ENCODE data around the gene FGD3.
A peak's percentile ranks its signal among the peaks of the same experiment; 100 is the strongest.

The FGD3 gene

GRCh38 chr9:93053781-93054331 lies 106.5 kb downstream of the FGD3 start:
- DNase-seq, result no peak

GRCh38 chr9:93054758-93055704 lies 107.7 kb downstream of the FGD3 start:
- no peak for DNase-seq

DNA sequence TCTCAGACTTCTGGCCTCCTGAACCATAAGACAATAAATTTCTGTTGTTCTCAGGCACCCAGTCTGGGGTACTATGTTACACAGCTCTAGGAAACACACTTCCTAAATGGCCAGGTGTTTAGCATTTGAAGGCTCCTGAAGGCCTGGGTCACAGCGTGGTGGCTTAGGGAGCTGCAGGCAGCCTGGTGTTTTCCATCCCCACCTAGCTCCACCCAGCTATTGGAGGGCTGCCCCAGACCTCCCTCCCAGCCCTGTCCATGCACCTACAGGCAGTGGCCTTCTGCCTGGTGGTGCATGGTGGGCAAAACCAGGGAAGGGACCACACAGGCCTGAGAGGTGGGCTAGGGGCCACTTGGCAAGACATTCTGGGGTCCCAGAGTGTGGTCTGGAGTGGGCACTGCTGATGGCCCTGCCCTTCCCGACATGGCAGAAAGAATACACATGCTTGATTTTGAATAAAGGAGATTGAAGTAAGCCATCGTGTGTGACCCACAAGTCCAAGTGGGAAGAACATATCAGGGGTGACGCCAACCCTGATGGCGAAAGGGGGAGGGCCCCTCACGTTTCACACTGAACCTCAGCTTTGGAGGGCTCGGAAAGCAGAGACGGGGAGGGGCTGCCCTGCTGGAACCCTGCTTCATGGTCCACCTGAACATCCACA lies 109.8 kb downstream of the FGD3 start:
- DNase-seq, result no peak

DNA sequence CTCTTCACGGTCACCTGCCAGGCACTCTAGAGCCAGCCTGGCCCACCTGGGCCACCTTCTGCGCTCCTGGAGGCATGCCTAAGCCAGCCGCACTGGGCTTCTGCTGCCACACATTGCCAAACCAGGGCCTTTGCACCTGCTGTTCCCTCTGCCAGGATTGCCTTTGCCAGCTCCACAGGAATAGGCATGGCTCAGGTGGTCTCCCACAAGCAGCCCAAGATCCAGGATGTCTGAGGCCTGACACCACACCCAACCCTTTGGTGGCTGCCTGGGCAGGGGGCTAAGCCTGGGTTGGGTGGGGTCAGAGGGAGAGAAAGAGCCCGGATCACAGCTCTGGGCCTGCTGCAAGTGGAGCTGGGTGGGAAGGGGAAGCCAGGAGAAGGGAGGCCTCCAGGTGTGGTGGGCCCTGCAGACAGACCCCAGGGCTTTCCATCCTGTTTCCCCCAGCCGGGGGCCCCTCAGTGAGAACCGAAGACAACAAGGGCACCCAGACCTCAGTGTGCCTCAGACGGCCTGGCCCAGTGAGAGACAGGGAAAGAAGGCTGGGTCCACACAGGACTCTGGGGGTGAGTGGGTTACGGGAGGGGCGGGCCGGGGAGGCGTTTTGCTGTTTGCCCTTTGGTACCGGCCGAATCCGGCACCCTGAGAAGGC lies 110.5 kb downstream of the FGD3 start:
- DNase-seq, result peak in 1 of 14 donors; percentile 26

GRCh38 chr9:93058355-93059010 lies 111.2 kb downstream of the FGD3 start, which contains the start of gene SUSD3:
SUSD3 (plus strand) TSS chr9:93058701; CDS start chr9:93058743, 42 bp downstream.
- DNase-seq, result peak in 3 of 14 donors; percentile 15 to 50 (median 23)

GRCh38 chr9:93059011-93059714 lies 111.8 kb downstream of the FGD3 start:
- DNase-seq, result peak in 2 of 14 donors; percentile 14 to 22

DNA sequence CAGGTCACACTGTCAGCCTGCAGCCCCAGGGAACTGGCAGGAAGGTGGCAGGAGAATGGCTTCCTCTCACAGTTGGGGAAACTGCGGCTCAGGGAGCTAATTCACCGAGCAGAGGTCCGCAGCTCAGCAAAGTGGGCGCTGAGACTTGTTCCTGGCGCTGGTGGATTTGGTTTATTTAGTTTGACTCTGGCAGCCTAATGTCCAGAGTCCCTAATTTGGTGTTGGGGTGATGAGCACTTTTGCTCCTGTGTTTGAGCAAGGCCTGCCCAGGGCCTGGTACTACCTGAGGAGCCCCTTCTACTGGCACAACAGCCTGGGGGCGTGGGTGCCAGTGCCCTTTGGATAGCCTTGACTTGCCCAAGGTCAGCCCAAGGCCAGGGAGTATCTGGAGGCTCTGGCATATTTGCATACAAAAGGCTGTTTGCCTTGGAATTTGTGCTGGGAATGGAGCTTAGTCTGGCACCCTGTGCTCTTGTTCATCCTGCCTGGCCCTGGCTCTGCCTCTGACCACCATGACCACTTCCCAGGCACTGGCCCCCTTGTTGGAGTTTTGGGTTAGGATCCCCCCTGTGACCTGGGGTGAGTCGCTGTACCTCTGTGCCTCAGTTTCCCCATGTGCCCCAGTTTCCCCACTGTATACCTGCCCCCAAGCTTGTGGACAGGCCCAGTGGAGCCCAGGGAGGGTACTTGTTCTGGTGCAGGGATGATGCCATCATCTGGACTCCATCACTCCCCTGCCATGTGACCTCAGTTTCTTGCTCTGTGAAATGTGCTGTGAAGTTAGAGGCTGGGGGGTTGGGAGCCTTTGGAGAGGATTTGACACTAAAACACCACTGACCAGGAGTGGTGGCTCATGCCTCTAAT lies 112.6 kb downstream of the FGD3 start:
- no peak for DNase-seq

DNA sequence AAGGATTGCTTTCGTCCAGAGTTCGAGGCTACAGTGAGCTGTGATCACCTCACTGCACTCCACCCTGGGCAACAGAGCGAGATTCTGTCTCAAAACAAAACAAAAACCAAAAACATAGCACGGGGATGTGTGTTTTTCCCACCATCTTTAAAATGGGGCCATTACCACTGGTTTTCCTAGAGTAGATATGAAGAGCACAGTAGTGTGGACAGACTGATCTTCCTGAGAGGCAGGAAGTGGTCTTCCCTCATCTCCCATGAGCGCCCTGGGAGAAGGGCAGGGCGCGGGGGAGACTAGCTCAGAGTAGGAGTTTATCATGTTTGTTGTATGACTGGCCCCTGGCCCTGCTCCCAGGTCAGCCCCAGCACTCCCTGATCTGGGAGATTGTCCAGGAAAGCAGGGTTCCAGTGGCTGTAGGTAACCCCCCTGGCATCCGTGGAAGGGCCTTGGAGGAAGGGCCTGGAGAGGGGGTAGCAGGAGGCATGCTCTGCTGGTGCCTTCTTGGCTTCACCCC lies 113.5 kb downstream of the FGD3 start:
- no peak for DNase-seq

- DNase-seq, result no peak
Observed at GRCh38 chr9:93061260-93061751, 114.0 kb downstream of the FGD3 start.

- DNase-seq, result no peak
Observed at GRCh38 chr9:93061791-93062763, 114.8 kb downstream of the FGD3 start.

DNA sequence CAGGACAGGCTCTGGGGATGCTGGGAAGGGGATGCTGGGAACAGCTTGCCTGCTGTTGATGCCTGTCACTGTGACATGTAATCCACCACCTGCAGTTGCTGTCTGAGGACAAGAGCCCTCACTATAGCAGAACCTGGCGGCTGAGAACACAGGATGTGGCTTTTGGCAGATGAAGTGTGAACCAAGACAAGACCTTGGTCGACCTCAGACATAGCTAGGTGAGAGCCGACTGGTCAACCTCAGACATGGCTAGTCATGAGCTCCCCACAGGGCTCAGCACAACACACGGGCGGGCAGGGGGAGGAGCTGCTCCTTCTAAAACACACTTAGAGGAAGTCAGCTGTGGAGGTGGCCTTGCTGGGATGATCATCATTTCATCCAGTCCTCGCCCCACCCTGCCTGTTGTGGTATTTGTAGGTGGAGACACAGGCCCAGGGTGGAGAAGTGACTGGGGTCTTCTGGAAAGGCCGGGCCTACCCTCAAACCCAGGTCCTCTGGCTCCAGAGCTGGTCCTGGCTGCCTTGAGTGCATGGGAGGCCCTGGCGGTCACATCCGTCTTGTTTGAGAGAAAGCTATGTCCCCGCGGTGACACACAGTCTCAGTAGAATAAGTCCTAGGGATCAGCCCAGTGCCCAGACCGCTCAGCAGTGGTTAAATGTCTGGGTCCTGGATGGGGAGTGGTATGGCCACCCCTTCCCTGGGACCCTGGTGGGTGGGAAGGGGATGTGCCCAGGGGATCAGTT lies 117.2 kb downstream of the FGD3 start:
- peak in 1 of 14 donors; percentile 23 for DNase-seq

DNA sequence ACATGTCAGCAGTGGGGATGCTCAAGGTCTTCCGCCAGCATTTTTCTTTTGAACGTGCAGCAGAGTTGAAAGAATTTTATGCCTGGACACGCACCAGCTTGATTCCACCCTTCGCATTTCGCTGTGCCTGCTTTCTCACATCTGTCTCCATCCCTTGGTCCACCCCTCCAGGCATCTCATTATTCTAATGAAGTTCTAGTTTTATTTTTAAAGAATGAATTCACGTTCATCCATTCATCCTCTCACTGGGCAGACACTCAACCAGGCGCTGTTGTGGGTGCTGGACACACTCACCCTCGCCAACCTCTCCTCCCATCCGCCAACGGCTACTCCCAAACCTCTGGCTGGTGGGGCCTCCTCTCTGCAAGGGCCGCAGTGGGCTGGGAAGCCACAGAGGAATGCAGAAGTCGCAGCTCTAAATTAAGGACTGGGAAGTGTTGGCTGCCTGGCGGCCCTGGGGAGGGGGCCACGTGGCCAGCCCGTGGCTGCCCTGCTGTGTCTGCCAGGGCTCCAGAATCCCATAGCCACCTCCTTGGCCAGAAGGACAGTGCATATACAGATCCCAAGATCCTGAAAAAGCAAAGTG lies 117.9 kb downstream of the FGD3 start:
- peak in 6 of 14 donors; percentile 23 to 62 (median 42) for DNase-seq

DNA sequence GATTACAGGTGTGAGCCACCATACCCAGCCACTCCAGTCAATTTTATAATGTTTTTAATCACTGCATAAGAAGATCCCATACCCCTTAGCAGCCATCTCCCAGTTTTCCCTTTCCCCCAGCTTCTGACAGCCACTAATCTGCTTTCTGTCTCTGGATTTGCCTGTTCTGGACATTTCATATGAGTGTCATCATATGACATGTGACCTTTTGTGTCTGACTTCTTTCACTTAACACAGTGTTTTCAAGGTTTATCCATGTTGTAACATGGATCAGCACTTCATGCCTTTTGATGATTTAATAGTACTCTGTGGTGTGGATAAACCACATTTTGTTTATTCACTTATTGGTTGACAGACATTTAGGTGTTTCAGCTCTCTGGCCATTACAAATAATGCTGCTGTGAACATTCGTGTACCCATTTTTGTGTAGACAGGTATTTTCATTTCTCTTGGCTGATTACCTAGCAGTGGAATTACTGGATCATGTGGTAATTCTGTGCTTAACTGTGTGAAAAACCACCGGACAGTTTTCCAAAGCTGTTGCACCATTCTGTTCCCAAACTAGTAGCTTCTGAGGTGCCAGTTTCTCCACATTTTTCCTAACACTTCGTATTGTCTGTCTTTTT lies 119.8 kb downstream of the FGD3 start:
- no peak for DNase-seq

DNA sequence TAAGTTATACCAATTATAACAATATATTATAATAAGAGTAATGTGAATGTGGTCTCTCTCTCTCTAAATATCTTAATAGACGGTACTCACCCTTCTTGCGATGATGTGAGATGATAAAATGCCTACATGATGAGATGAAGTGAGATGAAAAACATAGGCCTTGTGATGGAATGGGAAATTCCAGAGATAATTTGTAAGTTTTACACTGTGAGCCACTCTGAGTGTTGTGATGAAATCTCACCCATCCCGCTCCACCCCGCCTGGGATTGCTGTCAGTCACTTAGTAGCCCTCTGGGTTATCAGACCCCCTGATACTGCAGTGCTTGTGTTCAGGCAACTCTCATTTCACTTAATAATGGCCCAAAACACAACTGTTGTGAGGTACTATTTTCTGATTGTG lies 121.6 kb downstream of the FGD3 start:
- no peak for DNase-seq

DNA sequence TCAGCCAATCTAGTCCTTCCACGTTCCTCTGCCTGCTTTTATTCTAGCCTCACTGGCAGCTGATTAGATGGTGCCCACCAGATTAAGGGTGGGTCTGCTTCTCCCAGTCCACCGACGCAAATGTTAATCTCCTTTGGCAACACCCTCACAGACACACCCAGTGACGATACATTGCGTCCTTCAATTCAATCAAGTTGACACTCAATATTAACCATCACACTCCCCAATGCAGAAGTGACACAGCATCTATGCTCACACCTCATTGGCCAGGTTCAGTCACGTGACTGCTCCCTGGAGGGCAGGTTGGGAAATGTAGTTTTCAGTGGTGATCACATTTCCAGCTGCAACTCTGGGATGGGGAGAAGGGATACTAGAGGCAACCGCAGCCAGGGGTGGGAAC lies 124.1 kb downstream of the FGD3 start:
- DNase-seq, result no peak

DNA sequence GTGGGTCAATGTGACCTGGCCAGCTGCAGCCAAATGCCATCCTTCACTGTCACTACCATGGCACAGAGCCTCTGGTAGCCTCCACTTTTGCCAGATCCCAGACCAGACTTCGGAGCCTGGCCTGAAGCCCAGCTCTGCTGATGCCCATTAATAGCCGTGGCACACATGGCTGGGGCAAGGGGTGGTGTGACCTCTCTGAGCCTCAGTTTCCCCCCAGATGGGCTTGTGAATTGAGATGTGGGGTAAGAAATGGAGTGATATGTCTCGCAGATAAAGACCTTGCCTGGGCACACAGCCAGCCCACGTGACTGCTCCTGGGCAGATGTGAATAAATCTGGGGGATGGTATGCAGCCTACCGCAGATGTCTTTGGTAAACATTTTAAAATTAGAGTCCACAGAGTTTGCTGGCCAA lies 125.1 kb downstream of the FGD3 start:
- peak in 3 of 14 donors; percentile 12 to 43 (median 19) for DNase-seq

All from C1 segment of cervical spinal cord (tissue), 14 donors.